ENCODE data around the gene GLIPR2.
"Not testable (repeated sequence)": the region's sequence is repeated elsewhere in the genome, so short reads cannot be mapped to it uniquely, and the experiment has no call there.

The GLIPR2 gene

GRCh38 chr9:36129139-36129538 is 7.4 kb upstream of the GLIPR2 start:
- no peak for TF ChIP-seq CTCF (conservative IDR thresholded peaks at IDR 0.05; ENCODE audit: low read depth, low read length)
- no peak for DNase-seq (ENCODE audit: low read depth)
- H3K4me3 ChIP-seq (ENCODE audit: low read depth, low read length), result no peak overlapping the region

- not testable (repeated sequence) for DNase-seq (ENCODE audit: low read depth); H3K4me3 ChIP-seq (ENCODE audit: low read depth, low read length)
Measured at GRCh38 chr9:36131666-36132065, 4.9 kb upstream of the GLIPR2 start.

DNA sequence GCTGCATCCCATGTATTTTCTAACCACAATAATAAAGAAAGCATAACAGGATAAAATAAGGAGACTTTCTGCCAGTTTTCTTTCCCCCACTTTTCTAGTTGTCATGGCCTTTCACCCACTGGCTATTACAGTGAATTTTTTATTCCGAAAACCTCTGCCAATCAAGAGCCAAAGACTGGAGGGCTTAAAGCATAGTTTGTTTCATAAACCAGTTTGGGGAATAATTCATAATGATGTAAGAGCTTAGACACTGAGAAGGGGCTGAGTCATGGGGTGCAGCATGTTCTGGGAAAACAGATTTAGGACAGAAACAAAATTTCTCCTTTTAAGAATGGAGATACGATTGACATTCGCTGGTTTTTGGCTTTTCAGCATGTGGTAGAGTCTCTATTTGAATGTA is 4.4 kb upstream of the GLIPR2 start:
- H3K4me3 ChIP-seq (ENCODE audit: low read depth, low read length), result no peak overlapping the region
- DNase-seq (ENCODE audit: low read depth), result peak; percentile 29
- no peak for TF ChIP-seq CTCF (conservative IDR thresholded peaks at IDR 0.05; ENCODE audit: low read depth, low read length)

- H3K4me3 ChIP-seq (ENCODE audit: low read depth, low read length), result no peak overlapping the region
- DNase-seq (ENCODE audit: low read depth), result no peak
- TF ChIP-seq CTCF (conservative IDR thresholded peaks at IDR 0.05; ENCODE audit: low read depth, low read length), result no peak
Measured at GRCh38 chr9:36134761-36135505, 1.6 kb upstream of the GLIPR2 start.

GRCh38 chr9:36135741-36136271 is 727 bp upstream of the GLIPR2 start:
- no peak for TF ChIP-seq CTCF (conservative IDR thresholded peaks at IDR 0.05; ENCODE audit: low read depth, low read length)
- peak overlapping the region; percentile 59 for H3K4me3 ChIP-seq (ENCODE audit: low read depth, low read length)

DNA sequence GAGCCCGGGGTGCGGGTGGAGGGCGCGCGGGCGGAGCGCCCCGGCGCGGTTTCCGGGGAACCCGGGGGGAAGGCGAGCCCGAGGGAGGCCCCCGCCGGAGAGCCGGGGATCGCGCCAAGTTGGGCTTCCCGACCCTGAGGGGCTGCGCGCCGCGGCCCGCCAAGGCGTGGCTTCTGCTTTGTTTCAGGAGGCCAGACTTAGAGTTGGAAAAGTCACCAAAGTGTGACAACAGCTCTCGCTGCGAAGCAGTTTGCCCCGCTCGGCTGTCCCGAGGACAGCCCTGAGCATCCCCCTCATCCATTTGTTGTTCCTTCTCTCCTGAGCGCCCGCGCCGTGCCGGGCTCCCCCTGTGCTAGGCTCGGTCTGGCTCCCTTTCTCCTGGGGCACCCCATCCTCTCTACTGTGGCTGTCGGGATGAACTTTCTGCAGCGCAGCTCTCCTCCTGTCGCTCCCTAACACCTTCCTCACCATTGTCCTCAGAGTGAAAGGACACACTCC is 410 bp downstream of the GLIPR2 start:
- no peak for TF ChIP-seq CTCF (conservative IDR thresholded peaks at IDR 0.05; ENCODE audit: low read depth, low read length)
- DNase-seq (ENCODE audit: low read depth), result no peak
- H3K4me3 ChIP-seq (ENCODE audit: low read depth, low read length), result peak overlapping the region; percentile 59

More at GRCh38 chr9:36135741-36136271, 727 bp upstream of the GLIPR2 start:
- DNase-seq (ENCODE audit: low read depth), result no peak

- peak; percentile 60 for DNase-seq (ENCODE audit: low read depth)
Measured at GRCh38 chr9:36137392-36138004, 965 bp downstream of the GLIPR2 start.

More at GRCh38 chr9:36137392-36138004, 965 bp downstream of the GLIPR2 start:
- H3K4me3 ChIP-seq (ENCODE audit: low read depth, low read length), result peak overlapping the region; percentile 59
- TF ChIP-seq CTCF (conservative IDR thresholded peaks at IDR 0.05; ENCODE audit: low read depth, low read length), result no peak
